Epithelial cell of esophagus (primary cell): ENCODE results near the gene FNDC10.

ENCODE experiments used
- DNase-seq: peaks from one replicate; pipeline ENCODE4 v3.0.0; 2010; ENCODE audit warnings: low read depth
- H3K4me3 ChIP-seq: 2 replicates; pipeline ENCODE4 v1.5.1; 2011; ENCODE audit warnings: mild to moderate bottlenecking, low read length, control low read depth
- TF ChIP-seq, protein P1 (sequence below): IDR thresholded peaks from 2 replicates; pipeline ENCODE4 v1.5.1; 2011; ENCODE audit warnings: low read depth, mild to moderate bottlenecking, low read length, control low read depth, inconsistent platforms; ENCODE audit not compliant: insufficient read depth; ENCODE audit errors: missing control alignments

Gene FNDC10

DNA sequence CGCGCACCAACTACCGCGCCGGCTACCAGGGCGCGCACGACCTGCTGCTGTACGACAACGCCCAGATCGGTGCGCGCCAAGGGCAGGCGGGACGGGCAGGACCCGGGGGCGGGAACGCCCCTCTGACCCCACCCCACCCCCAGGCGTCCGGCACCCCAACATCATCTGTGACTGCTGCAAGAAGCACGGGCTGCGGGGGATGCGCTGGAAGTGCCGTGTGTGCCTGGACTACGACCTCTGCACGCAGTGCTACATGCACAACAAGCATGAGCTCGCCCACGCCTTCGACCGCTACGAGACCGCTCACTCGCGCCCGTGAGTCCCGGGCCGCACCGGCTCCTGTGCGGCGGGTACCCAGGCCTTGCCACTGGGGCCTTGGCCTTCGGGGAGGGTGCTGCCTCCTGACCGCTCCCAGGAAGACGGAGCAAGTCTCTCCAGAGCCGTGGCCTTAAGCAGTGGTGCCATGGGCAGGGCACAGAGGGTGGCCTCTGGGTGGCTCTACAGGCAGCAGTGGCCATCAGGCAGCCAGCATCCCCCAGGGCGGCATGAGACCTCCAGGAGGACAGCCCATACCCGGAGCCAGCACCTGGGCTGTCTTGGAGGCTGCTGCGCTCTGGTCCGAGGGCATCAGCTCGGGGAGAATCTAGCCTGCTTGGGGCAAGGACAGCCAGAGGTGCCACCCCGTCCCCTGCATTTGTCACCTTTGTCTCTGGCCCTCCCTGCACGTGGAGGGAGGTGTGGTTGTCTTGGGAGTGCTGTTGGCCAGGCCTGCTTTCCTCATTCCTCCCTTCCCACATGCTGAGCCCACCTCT, 23.9 kb upstream of the FNDC10 start:
- TF ChIP-seq, protein P1, sequence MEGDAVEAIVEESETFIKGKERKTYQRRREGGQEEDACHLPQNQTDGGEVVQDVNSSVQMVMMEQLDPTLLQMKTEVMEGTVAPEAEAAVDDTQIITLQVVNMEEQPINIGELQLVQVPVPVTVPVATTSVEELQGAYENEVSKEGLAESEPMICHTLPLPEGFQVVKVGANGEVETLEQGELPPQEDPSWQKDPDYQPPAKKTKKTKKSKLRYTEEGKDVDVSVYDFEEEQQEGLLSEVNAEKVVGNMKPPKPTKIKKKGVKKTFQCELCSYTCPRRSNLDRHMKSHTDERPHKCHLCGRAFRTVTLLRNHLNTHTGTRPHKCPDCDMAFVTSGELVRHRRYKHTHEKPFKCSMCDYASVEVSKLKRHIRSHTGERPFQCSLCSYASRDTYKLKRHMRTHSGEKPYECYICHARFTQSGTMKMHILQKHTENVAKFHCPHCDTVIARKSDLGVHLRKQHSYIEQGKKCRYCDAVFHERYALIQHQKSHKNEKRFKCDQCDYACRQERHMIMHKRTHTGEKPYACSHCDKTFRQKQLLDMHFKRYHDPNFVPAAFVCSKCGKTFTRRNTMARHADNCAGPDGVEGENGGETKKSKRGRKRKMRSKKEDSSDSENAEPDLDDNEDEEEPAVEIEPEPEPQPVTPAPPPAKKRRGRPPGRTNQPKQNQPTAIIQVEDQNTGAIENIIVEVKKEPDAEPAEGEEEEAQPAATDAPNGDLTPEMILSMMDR, result no peak
- no peak for DNase-seq
- H3K4me3 ChIP-seq, result no peak overlapping the region

DNA sequence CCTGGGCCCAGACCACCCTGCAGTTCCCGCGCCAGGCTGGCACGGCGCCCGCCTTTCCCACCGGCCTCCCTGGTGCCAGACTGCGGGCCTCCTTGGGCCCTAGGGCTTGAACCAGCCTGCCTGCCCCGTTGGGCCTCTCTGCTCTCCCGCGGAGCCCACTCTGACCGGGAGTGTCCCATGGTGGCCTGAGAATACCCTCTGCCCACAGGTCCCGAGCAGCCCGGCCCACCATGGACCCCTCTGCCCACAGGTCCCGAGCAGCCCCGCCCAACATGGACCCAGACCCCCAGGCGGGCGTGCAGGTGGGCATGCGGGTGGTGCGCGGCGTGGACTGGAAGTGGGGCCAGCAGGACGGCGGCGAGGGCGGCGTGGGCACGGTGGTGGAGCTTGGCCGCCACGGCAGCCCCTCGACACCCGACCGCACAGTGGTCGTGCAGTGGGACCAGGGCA, 23.3 kb upstream of the FNDC10 start:
- no peak for DNase-seq
- no peak overlapping the region for H3K4me3 ChIP-seq
- TF ChIP-seq, protein P1, result no peak

DNA sequence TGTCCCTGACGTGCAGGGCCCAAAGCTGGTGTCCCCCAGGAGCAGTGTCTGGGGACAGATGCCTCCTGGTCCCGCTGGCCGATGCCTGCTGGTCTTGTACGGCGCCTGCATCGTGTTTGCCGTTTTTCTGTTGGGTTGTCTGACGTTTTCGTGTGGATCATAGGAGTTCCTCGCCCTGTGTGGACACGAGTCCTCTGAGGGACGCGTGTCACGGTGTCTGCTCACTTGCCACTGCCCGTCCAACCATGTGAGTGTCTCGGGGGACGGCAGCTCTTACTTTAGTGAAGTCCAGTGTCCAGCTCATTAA, 22.8 kb upstream of the FNDC10 start:
- TF ChIP-seq, protein P1, result no peak
- no peak overlapping the region for H3K4me3 ChIP-seq
- no peak for DNase-seq

DNA sequence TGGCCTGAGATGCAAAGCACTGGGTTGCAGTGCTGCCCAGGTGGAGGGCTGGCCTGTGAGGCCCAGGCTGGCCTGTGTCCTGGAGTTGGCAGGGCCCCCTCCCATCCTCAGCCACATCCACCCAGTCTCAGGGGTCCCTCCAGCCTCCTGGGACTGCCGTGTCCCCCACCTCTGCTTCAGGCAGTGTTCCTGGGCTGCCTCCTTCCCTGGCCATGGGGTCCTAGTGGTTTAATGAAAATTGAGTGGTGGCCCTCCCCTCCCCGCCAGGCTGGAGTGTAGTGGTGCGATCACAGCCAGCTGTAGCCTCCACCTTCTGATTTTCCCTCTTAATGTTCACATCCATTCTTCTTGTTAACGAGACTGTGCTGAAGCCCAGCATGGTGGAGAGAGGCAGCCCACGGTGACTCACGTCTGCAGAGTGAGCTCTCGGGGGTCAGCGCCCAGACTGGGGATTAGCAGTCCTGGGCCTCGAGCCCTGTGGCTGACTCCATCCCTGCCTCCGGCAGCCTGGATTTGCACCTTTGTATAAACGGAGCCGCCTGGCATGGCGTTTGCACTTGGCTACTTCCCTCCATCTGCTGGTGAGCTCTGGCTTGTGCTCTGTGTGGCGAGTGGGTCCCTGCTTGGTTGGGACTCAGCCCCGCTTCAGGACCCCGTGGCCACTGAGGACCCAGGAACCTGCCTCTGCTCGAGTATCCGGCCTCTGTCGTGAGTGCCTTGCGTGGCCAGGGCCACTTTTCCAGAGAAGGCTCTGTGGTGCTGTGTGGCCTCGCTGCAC, 22.3 kb upstream of the FNDC10 start:
- TF ChIP-seq, protein P1, result no peak
- DNase-seq, result no peak
- no peak overlapping the region for H3K4me3 ChIP-seq

DNA sequence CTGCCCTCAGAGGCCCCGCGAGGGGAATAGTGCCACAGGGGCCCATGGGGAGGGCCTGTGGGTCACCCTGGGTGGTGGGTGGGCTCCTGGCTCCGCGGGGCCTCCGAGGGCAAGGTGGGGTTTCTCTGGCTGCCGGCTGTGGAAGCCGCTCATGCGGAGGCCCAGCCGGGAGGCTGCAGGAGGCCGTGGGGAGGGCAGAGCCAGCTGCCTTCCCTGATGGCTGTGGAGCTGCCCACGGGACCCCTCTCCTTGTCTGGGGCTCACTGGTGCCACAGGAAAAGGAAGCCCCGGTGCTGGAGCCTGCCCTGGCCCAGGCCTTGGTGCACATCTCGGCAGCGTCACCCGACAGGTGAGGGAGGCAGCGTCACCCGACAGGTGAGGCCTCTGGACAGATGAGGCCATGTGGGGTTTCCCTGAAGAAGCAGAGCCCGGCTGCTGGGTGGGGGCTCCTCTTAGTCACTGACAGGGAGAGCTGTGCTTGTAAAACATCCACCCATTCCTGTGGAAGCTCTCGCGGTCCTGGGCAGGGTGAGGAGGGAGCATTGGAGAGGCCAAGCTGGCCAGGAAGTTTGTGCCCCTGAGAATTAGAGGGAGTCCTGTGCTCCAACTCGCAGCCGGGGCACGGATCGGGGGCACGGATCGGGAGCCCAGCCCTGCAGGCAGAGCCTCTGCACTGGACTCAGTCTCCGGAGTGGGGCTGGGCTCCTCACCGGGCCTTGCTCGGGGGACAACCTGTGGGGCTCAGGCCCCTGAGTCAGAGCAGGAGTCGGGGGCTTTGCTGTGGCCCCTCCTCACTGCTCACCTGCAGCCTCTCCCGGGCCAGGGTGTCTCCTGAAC, 21.5 kb upstream of the FNDC10 start:
- no peak overlapping the region for H3K4me3 ChIP-seq
- no peak for DNase-seq
- TF ChIP-seq, protein P1, result no peak

DNA sequence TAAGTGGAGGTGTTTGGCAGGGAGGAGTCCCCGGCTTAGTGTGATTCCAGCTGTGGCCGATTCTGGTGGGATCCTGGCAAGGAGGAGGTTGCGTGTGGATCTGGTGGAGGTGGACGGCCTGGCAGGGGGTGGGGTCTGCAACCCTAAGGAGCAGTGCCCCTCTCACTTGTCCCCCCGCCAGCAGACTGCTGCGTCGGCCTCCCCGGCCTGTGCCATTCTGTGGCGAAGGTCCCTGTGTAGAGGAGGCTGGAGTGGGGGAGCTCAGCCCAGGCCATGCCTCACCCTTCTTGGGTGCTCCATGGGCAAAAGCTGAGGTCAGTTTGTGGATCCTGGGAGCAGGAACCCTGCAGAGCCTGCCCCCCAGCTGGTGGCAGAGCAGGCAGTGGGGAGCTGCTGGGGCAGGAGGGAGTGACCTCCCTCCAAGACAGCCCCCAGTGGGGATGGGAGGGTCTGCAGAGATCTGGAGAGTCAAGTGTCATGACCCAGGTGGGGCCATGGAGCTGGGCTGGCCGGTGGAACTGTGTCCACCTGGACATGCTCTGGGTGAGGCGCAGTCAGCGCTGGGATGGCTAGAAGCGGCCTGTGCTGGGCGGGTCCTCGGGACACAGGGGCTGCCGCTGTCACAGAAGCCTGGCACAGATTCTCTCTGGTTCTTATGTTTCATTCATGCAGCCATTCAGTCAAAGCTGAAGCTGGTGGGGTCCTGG, 20.7 kb upstream of the FNDC10 start:
- TF ChIP-seq, protein P1, result no peak
- H3K4me3 ChIP-seq, result no peak overlapping the region
- no peak for DNase-seq
